ENCODE measurements around the gene NTN4. TPM values are rescaled to one million over a fixed set of nuclear protein-coding genes. Genes with fewer than 3 reads are reported as not detected.
"Not testable (repeated sequence)": the region's sequence is repeated elsewhere in the genome, so short reads cannot be mapped to it uniquely, and the experiment has no call there.

The NTN4 gene
- total and polyA plus RNA-seq, 10 of the 15 experiments (the other 5 are each of a cell fraction or from before 2014, with no cell fraction given): 0.15 TPM; not detected in 9

- TF ChIP-seq EED (IDR thresholded peaks at IDR 0.05; ENCODE audit: low read depth): no peak
- no peak for TF ChIP-seq SIN3A (IDR thresholded peaks at IDR 0.05; ENCODE audit: low read depth, low read length)
- TF ChIP-seq RCOR1 (conservative IDR thresholded peaks at IDR 0.05; ENCODE audit: low read depth, low read length): no peak
- TF ChIP-seq, protein P1, sequence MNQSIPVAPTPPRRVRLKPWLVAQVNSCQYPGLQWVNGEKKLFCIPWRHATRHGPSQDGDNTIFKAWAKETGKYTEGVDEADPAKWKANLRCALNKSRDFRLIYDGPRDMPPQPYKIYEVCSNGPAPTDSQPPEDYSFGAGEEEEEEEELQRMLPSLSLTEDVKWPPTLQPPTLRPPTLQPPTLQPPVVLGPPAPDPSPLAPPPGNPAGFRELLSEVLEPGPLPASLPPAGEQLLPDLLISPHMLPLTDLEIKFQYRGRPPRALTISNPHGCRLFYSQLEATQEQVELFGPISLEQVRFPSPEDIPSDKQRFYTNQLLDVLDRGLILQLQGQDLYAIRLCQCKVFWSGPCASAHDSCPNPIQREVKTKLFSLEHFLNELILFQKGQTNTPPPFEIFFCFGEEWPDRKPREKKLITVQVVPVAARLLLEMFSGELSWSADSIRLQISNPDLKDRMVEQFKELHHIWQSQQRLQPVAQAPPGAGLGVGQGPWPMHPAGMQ (IDR thresholded peaks at IDR 0.05; ENCODE audit: borderline replicate concordance): no peak
- TF ChIP-seq, protein P2, sequence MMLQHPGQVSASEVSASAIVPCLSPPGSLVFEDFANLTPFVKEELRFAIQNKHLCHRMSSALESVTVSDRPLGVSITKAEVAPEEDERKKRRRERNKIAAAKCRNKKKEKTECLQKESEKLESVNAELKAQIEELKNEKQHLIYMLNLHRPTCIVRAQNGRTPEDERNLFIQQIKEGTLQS (IDR thresholded peaks at IDR 0.05; ENCODE audit: borderline replicate concordance, extremely low read depth, low read depth, low read length): no peak
- no peak for TF ChIP-seq E4F1 (IDR thresholded peaks at IDR 0.05; ENCODE audit: borderline replicate concordance, partially characterized antibody)
These were observed 6.3 kb downstream of the NTN4 start (continued) for GRCh38 chr12:95784286-95784685.

- H3K27me3 ChIP-seq (replicated peaks in 1 of 2; ENCODE audit: control insufficient read depth in 2 of 2, insufficient read depth in 2 of 2, low read length in 1 of 2); H3K4me2 ChIP-seq (ENCODE audit: control insufficient read depth, insufficient read depth); H3K9me3 ChIP-seq (replicated peaks; ENCODE audit: control insufficient read depth, insufficient read depth, low read length); H3K9ac ChIP-seq (ENCODE audit: control insufficient read depth, insufficient read depth, low read length); DNase-seq (ENCODE audit: low read depth, low spot score); SMC1A ChIA-PET (ENCODE audit: uncharacterized antibody, unreplicated experiment); CTCF ChIA-PET; POLR2A ChIA-PET; H3K79me2 ChIP-seq (ENCODE audit: control insufficient read depth, insufficient read depth, low read length); in situ Hi-C loops (cut with MboI); H3K4me3 ChIP-seq; H3K36me3 ChIP-seq (ENCODE audit: control insufficient read depth in 2 of 2, insufficient read depth in 2 of 2, low read length in 1 of 2); H4K20me1 ChIP-seq (ENCODE audit: control insufficient read depth, insufficient read depth); FAIRE-seq; BruUV-seq (replicated peaks); intact Hi-C loops (cut with micrococcal nuclease; ENCODE audit: unreplicated experiment); RAD21 ChIA-PET (ENCODE audit: unreplicated experiment); H3K4me1 ChIP-seq (ENCODE audit: control insufficient read depth, insufficient read depth, low read length); ATAC-seq; H3K27ac ChIP-seq (ENCODE audit: control insufficient read depth, insufficient read depth); H2AFZ ChIP-seq (ENCODE audit: control insufficient read depth, low read depth, low read length): not testable (repeated sequence)
- 20% methylated on average over 10 of the region's 10 CpGs for WGBS (ENCODE audit: insufficient coverage, insufficient replicate concordance, low lambda C conversion rate, missing lambda C conversion rate)
These were observed 15.1 kb downstream of the NTN4 start for GRCh38 chr12:95775466-95775865.
